HG03521 (cell line): ENCODE measurements around the gene KDELR1.
"Not testable (repeated sequence)": the region's sequence is repeated elsewhere in the genome, so short reads cannot be mapped to it uniquely, and the experiment has no call there.

ENCODE experiments used
- ATAC-seq: cut with Tn5 transposase; IDR thresholded peaks from one replicate; pipeline ENCODE4 v1.9.1; 2021; ENCODE audit warnings: mild to moderate bottlenecking, moderate library complexity; ENCODE audit not compliant: unreplicated experiment

Gene KDELR1

DNA sequence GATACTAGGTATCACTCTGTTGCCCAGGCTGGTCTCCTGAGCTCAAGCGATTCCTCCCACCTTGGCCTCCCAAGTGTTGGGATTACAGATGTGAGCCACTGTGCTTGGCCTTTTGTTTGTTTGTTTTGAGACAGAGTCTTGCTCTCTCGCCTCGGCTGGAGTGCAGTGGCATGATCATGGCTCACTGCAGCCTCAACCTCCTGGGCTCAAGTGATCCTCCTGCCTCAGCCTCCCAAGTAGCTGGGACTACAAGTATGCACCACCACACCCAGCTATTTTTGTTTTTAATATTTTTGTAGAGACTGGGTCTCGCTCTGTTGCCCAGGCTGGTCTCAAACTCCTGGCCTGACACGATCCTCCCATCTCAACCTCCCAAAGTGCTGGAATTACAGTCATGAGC is 19.6 kb downstream of the KDELR1 start:
- not testable (repeated sequence) for ATAC-seq

DNA sequence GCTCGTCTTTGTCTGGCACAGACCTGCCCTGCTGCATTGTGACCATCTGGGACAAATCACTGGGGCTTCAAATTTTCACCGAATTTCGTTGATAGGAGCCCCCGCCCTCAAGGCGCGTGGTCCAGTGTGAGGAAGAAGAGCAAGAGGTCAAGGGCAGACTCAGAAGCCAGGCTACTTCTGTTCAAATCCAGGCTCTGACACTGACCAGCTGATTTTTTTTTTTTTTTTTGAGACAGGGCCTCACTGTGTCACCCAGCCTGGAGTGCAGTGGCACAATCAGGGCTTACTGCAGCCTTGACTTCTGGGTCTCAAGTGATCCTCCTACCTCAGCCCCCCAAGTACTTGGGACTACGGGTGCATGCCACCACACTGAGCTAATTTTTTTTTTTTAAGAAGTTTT is 20.0 kb downstream of the KDELR1 start:
- ATAC-seq, result no peak

DNA sequence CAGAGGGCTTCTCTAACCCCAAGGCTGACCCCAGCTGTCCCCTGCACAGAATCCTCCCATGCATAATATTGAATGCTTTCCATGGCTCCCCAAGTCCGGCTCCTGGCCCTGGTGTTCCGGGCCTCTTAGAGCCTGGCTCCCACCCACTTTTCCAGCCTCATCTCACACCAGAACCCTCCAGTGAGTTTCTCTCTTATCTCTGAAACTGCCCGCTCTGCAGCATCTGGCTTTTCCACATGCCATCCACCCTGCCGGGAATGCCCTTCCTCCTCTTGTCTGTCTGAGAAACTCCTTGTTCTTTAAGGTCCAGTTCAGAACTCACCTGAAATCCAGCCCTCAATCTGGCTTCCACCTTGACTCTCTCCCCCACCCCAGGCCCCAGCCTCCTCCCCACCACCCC is 20.4 kb downstream of the KDELR1 start:
- ATAC-seq, result no peak

DNA sequence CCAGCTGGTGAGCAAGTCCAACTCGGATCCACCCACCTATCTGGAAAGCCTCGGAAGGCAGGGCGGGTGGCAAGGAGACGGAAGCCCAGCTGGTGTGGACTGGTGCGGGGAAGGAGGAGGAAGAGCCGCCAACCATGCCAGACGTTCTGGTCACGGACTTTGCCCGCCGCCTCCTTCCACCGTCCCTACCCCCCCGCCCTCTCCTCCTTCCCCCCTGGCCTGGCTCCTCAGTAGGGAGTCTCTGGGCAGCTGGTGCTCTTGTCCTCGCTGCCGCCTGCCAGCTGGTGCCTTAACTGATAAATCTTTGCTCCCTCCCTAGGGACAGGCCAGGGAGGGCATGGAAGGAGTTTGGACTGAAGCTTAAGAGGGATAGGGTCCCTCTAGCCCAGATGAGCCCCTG is 22.4 kb downstream of the KDELR1 start:
- ATAC-seq, result no peak

DNA sequence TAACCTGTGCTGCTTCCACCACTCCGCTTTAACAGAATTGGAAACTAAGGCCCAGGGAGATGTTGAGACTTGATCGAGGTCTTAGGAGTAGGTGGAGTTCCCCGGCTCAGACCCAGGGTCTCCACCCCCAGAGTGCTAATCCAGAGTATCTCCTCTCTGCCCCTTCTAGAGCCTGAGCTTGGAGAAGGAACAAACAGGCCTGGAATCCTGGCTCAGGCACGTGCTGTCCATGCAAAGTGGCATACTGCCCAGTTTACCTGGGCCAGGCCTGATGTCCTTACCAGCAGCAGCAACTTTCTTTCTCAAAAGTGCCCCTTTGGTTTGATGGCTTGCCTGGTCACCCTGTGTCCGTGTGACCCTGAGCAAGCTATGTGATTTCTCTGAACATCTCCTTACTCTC is 23.5 kb downstream of the KDELR1 start:
- ATAC-seq, result no peak

DNA sequence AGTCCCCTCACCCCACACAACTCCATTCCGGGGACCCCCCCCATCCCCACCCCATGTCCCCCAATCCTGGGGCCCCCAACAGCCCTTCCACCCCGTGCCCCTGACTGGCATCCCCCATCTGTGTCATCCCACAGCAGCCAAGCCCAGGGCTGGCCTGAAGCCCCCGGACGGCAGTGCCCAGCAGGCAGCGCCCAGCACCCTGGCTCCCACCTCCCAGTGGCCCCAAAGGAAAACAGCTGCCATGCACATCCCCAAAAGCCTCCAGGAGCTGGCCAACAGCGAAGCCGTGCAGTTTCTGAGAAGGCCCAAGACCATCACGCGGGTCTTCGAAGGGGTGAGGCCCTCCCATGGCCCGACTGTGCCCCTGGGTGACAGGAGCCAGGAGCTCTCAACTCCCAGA is 25.7 kb downstream of the KDELR1 start:
- no peak for ATAC-seq

DNA sequence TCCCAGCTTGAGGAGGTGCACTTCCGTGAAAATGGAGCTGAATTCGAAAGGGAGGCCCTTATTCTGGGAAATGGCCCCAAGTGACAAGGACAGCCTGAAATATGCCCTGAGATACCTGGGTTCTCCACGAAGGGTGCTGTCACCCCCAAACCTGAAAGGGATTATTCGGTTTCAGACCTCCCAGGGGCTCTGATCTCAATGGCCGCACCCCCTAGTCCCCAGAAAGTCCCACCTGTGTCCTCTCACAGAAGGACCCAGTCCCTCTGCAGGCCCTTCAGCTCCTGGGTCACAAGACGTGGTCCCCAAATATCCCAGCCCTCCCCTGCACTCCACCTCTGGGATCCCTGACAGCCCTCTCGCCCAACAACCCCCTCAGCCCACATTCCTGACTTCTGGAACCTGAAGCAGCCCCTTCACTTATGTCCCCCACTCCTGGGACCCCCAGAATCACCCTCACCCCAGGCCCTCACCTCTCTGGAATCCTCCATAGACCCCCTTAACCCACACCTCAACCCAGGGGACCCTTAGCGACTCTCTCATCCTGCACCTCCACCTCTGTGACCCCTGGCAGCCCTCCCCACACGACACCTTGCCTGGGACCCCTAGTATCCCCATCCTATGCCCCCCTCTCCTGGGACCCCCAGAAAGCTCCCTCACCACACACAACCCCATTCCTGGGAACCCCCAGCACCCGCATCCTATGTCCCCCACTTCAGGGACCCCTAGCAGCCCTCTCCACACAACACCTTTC is 26.6 kb downstream of the KDELR1 start:
- no peak for ATAC-seq

DNA sequence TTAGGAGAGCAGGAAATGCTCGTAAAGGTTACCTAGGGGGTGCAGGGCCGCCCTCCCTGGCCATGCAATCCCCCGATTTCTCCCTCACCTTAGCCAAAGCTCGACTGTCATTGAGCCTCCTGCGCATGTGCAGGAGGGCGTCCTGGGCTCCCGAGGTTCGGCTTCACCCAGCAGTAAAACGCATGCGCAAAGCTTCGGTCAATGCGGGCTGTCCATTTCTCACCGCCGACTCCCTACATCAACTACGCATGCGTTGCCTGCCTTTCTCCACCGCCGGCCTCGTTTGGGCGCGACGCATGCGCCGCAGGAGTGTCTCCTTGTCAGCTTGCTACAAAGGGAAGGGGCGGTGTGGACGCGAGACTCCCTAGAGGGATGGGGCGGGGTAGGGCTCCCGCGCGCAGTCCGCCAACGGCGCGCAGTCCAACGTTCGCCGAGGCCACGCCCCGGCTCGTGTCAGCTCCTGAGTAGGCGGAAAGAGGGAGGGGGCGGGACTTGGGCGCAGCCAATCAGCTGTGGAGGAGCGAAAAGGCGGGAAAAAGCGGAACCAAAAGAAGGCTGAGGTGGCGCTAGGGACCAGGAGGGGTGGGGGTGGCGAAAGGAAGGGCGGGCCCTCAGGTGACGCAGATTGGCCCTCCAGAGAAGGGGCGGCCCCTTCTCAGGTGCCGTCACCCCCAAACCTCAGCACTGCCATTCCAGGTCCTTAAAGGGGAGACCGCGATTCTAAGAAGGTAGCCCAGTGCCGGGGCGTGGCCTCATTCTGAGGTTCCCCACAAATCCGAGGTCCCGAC is 27.3 kb downstream of the KDELR1 start, which contains the start of the genes SYNGR4 and TMEM143:
Gene SYNGR4 (plus strand): TSS at position 558 of the 788 bp plus-strand sequence. CDS start 1,476 bp downstream, outside the sequence.
Gene TMEM143 (minus strand): TSS at position 131 of the 788 bp plus-strand sequence. CDS start 20 bp downstream, at position 111.
- peak; percentile 89 for ATAC-seq

DNA sequence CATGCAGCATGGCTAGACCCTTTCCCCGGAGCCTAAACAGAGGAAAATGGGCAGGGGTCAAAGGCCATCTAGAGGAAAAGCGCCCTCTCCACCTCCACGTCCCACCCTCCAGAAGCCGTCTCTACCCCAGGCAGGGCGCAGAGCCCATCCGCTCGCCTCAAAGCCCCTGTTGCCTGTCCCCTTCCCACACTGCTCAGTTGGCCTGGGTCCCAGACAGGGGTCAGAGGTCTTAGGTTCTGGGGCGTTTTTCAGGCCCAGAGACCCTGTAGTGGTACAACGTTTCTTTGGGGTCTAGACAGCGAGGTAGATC is 27.9 kb downstream of the KDELR1 start:
- peak; percentile 1 for ATAC-seq

DNA sequence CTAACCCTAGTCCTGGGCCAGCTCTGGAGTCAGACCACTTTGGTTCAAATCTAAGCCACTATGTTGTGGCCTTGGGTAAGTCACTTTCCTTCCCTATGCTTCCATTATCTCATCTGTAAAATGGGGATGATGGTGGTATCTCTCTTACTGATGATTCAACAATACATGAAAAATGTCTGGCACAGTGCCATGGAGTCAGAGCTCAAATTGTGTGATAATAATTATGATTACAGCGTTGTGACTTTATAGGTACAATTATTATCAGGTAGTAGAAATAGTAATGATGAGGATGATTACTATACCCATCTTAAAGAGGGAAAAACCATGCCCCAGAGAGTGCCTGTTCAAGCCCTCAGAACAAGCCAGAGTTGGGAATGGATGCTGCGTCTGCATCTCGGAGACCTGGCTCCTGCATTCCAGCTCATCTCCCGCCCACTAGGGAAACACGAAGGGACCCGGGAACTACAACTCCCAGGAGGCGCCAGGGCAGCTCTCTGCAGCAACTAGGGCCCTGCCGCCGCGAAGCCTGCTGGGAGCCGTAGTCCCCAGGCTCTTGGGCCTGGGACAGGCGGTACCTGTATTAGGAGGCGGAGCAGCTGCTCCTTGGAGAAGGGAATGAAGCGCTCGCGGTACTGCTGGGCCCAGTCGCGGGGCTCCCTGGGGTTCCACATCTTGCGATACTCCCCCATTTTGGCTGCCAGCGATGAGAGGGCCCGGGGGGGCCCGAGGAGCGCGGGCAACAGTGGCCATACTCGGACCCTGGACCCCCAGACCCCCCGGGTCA is 28.4 kb downstream of the KDELR1 start:
- peak; percentile 29 for ATAC-seq

DNA sequence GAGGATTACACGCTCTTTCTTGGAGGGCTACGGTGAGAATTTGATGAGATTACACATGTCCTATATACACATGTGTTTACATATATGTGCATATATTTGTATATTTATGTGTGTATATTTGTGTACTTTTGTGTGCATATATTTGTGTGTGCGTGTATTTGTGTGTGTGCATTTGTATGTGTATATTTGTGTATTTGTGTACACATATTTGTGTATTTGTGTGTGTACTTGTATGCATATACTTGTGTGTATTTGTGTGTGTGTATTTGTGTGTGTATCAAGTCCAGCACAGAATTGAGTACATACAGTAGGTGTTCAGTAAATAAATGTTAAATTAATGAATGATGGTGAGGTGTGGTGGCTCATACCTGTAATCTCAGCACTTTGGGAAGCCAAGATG is 29.4 kb downstream of the KDELR1 start:
- no peak for ATAC-seq

DNA sequence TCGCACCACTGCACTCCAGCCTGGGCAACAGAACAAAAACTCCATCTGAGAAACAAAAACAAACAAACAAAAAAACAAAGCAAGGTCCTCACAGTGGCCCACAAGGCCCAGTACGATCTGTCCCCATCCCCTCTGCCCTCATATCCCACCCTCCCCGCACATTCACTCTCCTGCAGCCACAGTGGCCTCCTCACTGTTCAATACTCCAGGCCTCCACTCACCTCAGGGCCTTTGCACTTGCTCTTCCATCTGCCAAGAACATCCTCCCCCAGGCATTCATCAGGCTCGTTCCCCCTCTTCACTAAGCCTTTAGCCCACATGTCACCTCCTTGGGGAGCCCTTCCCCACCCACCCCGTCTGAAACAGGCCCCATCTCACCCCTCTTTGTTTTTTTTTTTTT is 32.2 kb downstream of the KDELR1 start:
- no peak for ATAC-seq

DNA sequence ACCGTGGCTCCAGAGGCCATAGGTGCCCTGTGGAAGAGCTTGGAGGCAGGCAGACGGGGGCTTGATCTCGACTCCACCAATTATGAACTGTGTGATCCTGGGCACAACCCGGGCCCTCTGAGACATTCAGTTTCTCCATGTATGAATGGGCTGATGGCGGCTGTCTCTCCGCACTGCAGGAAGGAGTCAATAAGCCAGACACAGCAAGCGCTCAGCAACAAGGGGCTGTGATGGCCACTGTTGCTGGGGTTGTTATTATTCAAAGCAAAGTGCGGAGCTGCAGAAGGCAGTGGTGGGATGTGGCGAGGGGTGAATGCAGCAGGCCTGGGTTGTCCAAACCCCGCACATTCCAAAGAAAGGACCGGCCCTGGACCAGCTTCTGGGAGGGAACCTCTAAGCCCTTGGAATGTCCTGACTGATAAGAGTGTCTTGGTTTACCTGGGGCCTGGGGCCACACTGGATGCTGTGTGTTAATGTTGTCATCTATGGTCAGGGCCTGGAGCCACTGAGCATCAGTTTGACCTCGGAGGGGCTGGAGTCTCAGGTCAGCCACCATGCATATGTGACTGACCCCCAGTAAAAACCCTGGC is 35.9 kb downstream of the KDELR1 start:
- ATAC-seq, result no peak

DNA sequence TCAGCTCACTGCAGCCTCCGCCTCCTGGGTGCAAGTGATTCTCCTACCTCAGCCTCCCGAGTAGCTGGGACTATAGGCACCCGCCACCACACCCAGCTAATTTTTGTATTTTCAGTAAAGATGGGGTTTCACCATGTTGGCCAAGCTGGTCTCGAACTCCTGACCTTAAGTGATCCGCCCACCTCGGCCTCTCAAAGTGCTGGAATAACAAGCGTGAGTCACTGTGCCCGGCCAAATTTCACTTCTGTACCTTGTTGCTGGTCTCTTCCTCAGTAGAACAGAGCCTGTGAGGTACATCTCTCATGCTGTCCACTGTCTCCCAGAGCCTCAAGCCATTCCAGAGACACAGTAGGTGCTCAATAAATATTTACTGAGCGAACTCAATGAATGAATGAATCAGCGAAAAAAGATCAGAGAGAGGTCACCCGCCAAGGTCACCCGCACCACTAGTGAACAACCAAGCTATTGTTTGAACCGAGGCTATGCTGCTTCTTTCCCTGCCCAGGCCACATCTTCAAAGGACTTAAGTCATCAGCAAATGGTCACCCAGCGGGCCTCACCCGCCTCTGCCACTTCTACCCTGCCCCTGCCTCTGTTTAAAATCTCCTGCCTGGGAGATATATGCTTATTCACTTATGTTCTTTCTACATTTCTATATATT is 36.9 kb downstream of the KDELR1 start:
- ATAC-seq, result no peak

DNA sequence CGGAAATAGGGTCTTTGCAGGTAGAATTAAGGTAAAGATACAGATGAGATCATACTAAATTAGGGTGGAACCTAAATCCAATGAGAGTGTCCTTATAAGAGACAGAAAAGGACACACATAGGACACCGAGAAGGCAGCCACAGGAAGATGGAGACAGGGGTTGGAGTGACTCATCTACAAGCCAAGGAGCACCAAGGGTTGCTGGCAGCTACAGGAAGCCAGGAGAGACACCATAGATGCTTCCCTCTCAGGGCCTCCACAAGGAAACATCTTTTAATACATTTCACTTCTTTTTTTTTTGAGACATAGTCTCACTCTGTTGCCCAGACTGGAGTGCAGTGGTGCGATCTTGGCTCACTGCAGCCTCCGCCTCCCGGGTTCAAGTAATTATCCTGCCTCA is 37.7 kb downstream of the KDELR1 start:
- ATAC-seq, result no peak

DNA sequence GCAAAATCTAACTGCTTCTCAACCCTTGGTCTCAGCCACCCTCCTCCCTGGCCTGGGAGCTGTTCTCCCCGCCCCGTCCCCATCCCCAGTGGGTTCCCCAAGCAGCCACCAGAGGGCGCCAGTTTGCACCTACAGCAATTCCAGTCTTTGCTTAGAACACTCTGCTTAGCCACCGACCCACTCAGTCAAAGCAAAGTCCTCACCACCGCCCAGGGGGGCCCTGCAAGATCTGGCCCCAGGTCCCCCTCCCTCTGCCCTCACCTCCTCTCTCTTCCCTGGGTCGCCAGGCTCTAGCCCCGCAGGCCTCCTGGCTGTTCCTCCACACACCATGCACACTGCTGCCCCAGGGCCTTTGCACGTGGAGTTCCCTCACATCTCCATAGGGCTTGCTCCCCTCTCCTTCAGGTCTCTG is 40.0 kb downstream of the KDELR1 start:
- no peak for ATAC-seq

DNA sequence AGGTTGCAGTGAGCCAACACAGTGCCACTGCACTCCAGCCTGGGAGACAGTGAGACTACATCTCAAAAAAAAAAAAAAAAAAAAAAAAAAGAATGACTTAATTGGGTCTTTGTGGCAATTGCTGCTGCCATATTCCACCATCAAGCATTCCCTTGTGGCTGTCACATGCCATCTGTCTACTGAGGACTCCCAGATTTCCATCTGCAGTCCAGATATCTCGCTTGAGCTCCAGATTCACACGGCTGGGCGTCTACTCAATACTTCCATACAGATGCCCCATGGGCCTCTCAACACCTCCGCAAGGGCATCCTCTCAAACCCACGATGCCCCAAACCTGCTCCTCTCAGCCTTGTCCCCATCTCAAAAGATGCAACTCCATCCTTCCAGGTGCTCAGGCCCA is 40.5 kb downstream of the KDELR1 start:
- no peak for ATAC-seq

DNA sequence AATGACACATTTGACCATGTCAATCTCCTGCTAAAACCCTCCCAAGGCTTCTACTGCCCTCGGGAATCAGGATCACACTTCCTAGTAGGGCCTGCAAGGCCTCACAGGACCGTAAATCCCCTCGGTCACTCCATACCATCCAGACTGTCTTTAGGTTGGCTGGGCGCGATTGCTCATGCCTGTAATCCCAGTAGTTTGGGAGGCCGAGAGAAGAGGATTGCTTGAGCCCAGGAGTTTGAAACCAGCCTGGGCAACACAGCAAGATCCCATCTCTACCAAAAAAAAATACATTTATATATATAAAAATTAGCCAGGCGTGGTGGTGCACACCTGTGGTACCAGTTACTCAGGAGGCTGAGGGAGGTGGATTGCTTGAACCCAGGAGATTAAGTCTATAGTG is 42.6 kb downstream of the KDELR1 start:
- no peak for ATAC-seq

DNA sequence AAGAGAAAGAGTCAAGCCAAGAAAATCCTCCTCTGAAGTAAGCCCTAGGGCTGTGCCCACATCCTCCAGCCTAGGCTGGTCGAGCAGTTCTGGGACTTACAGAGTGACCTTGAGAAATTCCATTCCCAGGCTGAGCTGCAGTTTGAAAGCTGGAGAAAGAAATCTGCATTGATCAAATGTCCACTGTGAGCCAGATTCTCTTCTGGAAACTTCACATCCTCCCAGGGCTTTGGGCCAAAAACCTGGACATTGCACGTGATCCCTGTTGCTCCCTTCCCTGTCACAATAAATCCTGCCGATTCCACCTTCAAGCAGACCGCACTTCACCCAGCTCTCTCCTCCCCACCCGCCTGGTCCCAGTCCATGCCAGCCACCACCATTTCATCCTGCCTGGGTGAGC is 43.3 kb downstream of the KDELR1 start:
- ATAC-seq, result no peak

DNA sequence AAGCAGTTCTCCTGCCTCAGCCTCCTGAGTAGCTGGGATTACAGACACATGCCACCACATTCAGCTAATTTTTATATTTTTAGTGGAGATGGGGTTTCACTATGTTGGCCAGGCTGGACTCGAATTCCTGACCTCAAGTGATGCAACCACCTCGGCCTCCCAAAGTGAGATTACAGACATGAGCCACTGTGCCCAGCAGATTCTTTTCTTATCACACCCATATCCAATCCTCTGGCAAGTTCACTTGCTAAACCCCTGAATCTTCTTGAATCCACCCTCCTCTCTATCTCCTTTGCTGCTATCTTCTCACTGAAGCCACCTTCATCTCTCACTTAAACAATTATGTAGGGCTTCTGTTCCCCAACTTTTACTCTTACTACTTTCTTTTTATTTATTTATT is 45.2 kb downstream of the KDELR1 start:
- ATAC-seq, result no peak

DNA sequence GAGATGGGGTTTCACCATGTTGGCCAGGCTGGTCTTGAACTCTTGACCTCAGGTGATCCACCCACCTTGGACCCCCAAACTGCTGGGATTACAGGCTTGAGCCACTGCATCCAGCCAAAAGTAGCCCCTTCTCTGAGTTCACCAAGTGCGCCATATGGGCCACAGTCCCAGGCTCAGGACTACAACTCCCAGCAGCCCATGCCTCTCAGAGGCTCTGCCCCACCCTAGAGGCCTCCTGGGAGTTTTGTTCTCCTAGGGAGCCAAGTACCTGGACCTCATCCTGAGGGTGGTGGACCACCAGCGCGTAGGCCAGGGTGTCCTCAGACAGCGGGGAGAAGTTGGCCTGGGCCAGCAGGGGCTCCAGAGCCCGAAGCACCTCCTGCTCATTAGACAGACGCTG is 46.5 kb downstream of the KDELR1 start:
- no peak for ATAC-seq
